ENCODE results near the gene MLX. TPM values are rescaled to one million over a fixed set of nuclear protein-coding genes. Genes with fewer than 3 reads are reported as not detected.

MLX gene
- polyA plus RNA-seq, 3 donors: 33.9 to 35.7 (median 34.7) TPM

- DNase-seq (ENCODE audit: low read depth in 3 of 3, low spot score in 2 of 3): peak in 2 of 3 donors; percentile 83 to 86
These were observed 10.8 kb downstream of the MLX start, which contains the start of gene PSMC3IP for GRCh38 chr17:42577532-42578281. Gene PSMC3IP, minus strand, starts transcription at chr17:42577729. Its CDS starts 43 bp downstream, at chr17:42577686.

- peak in 1 of 3 donors; percentile 76 for DNase-seq (ENCODE audit: low read depth in 3 of 3, low spot score in 2 of 3)
These were observed 11.5 kb downstream of the MLX start for GRCh38 chr17:42578282-42578869.

- no peak for DNase-seq (ENCODE audit: low read depth in 3 of 3, low spot score in 2 of 3)
These were observed 13.1 kb downstream of the MLX start for GRCh38 chr17:42579794-42580551.

GRCh38 chr17:42581744-42582270 lies 14.9 kb downstream of the MLX start:
- DNase-seq (ENCODE audit: low read depth in 3 of 3, low spot score in 2 of 3): no peak

GRCh38 chr17:42584880-42585279 lies 18.0 kb downstream of the MLX start:
- no peak for DNase-seq (ENCODE audit: low read depth in 3 of 3, low spot score in 2 of 3)

- no peak for DNase-seq (ENCODE audit: low read depth in 3 of 3, low spot score in 2 of 3)
These were observed 18.5 kb downstream of the MLX start for GRCh38 chr17:42585353-42585752.

GRCh38 chr17:42586514-42587230 lies 19.8 kb downstream of the MLX start:
- DNase-seq (ENCODE audit: low read depth in 3 of 3, low spot score in 2 of 3): no peak

GRCh38 chr17:42590886-42591285 lies 24.0 kb downstream of the MLX start:
- no peak for DNase-seq (ENCODE audit: low read depth in 3 of 3, low spot score in 2 of 3)

- DNase-seq (ENCODE audit: low read depth in 3 of 3, low spot score in 2 of 3): no peak
These were observed 24.5 kb downstream of the MLX start for GRCh38 chr17:42591411-42591810.

- no peak for DNase-seq (ENCODE audit: low read depth in 3 of 3, low spot score in 2 of 3)
These were observed 29.5 kb downstream of the MLX start for GRCh38 chr17:42596386-42596785.

- no peak for DNase-seq (ENCODE audit: low read depth in 3 of 3, low spot score in 2 of 3)
These were observed 32.0 kb downstream of the MLX start for GRCh38 chr17:42598905-42599304.

GRCh38 chr17:42603318-42603717 lies 36.4 kb downstream of the MLX start:
- no peak for DNase-seq (ENCODE audit: low read depth in 3 of 3, low spot score in 2 of 3)

GRCh38 chr17:42607769-42608168 lies 40.9 kb downstream of the MLX start:
- no peak for DNase-seq (ENCODE audit: low read depth in 3 of 3, low spot score in 2 of 3)

GRCh38 chr17:42608305-42609181 lies 41.6 kb downstream of the MLX start:
- peak in 1 of 3 donors; percentile 27 for DNase-seq (ENCODE audit: low read depth in 3 of 3, low spot score in 2 of 3)

- DNase-seq (ENCODE audit: low read depth in 3 of 3, low spot score in 2 of 3): peak; percentile 97 to 99 (median 97)
These were observed 42.4 kb downstream of the MLX start, which contains the start of the genes RETREG3 and TUBG1 for GRCh38 chr17:42609182-42609813. Gene RETREG3, minus strand, starts transcription at chr17:42609374. Its CDS starts 50 bp downstream, at chr17:42609324. Gene TUBG1, plus strand, starts transcription at chr17:42609683. Its CDS starts 55 bp downstream, at chr17:42609738.

- peak in 1 of 3 donors; percentile 21 for DNase-seq (ENCODE audit: low read depth in 3 of 3, low spot score in 2 of 3)
These were observed 43.2 kb downstream of the MLX start for GRCh38 chr17:42609814-42610801.

GRCh38 chr17:42612013-42612412 lies 45.1 kb downstream of the MLX start:
- DNase-seq (ENCODE audit: low read depth in 3 of 3, low spot score in 2 of 3): no peak

Measured in right renal cortex interstitium (tissue), 3 donors.